GM19468 (cell line): Measurements from ENCODE around the gene GRHL1.
"Not testable (repeated sequence)": the region's sequence is repeated elsewhere in the genome, so short reads cannot be mapped to it uniquely, and the experiment has no call there.

Experiments used
- ATAC-seq: cut with Tn5 transposase; IDR thresholded peaks from one replicate; pipeline ENCODE4 v1.9.1; 2021; ENCODE audit warnings: mild to moderate bottlenecking, moderate library complexity, moderate number of reproducible peaks; ENCODE audit not compliant: unreplicated experiment; ENCODE audit errors: extremely low read depth

GRHL1 gene

GRCh38 chr2:10006236-10007161 is 55.0 kb downstream of the GRHL1 start:
- no peak for ATAC-seq

- no peak for ATAC-seq
Measured at GRCh38 chr2:10007435-10007834, 55.9 kb downstream of the GRHL1 start.

GRCh38 chr2:10007921-10008808 is 56.7 kb downstream of the GRHL1 start:
- no peak for ATAC-seq

- ATAC-seq = no peak
Measured at GRCh38 chr2:10008809-10009176, 57.3 kb downstream of the GRHL1 start.

- ATAC-seq = no peak
Measured at GRCh38 chr2:10009271-10009810, 57.8 kb downstream of the GRHL1 start.

GRCh38 chr2:10009811-10010781 is 58.6 kb downstream of the GRHL1 start:
- ATAC-seq = no peak

GRCh38 chr2:10010861-10011605 is 59.5 kb downstream of the GRHL1 start:
- not testable (repeated sequence) for ATAC-seq

GRCh38 chr2:10011606-10012325 is 60.3 kb downstream of the GRHL1 start:
- not testable (repeated sequence) for ATAC-seq

GRCh38 chr2:10012366-10012962 is 61.0 kb downstream of the GRHL1 start:
- not testable (repeated sequence) for ATAC-seq

GRCh38 chr2:10012963-10013461 is 61.5 kb downstream of the GRHL1 start:
- ATAC-seq = no peak

- ATAC-seq = not testable (repeated sequence)
Measured at GRCh38 chr2:10013651-10014417, 62.3 kb downstream of the GRHL1 start.

- no peak for ATAC-seq
Measured at GRCh38 chr2:10014418-10015190, 63.1 kb downstream of the GRHL1 start.

- ATAC-seq = not testable (repeated sequence)
Measured at GRCh38 chr2:10015376-10015989, 64.0 kb downstream of the GRHL1 start.

GRCh38 chr2:10016001-10016801 is 64.7 kb downstream of the GRHL1 start:
- no peak for ATAC-seq

GRCh38 chr2:10016802-10017258 is 65.3 kb downstream of the GRHL1 start:
- ATAC-seq = no peak
